Activated T-cell treated with anti-CD3 and anti-CD28 coated beads for 4 hours (primary cell): ENCODE measurements around the gene PMS1.
A peak's percentile ranks its signal among the peaks of the same experiment; 100 is the strongest.
"Not testable (repeated sequence)": the region's sequence is repeated elsewhere in the genome, so short reads cannot be mapped to it uniquely, and the experiment has no call there.

ENCODE experiments used
- DNase-seq: peaks from one replicate; pipeline ENCODE4 v3.0.0-alpha.2; 2020

PMS1 gene

DNA sequence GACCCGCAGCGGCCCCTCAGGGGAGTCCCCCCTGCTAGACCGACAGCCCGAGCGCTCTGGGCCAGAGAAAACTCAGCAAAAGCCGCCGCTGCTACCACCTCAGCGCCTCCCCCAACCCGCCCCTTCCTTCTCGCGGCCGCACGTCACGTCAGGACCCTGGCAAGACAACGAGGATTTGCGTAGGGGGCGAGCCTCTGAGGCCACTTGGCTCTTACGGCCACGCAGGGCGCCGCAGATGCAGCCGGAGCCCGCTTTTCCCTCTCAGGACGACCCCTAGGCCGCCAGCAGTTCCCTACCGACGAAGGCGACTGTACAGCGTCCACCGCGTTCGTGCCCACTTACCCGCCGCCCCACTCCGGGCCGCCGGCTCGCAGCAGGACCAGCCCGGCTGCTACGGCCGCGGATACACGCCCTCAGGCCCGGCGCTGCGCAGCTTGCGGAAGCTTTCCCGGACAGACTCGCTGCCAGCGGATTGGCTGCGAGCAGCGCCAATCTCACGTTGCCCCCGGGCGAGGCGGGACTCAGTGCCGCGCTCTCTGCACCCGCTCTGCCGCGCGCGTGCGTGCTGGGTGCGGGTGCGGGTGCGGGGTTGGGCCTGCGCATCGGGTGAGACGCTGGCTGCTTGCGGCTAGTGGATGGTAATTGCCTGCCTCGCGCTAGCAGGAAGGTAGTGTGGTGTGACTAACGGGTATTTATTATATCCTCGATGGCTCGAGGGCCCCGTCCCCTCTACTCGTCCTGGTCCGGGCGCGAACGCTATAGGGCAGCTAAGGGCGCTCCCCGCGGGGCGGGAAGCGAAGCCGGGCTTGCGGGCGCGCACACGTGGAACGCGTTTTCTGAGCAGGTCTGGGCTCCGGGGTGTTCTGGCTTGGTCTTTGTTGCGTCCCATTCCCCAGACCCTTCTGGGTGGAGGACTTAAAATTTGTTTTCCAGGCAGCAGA, at the start of gene PMS1, which contains the start of gene ORMDL1:
Gene PMS1 (plus strand): TSS at position 524 of the 941 bp plus-strand sequence. CDS start 7,360 bp downstream, outside the sequence.
Gene ORMDL1 (minus strand): TSS at position 413 of the 941 bp plus-strand sequence. CDS start 1,744 bp downstream, outside the sequence.
- DNase-seq: peak; percentile 87

DNA sequence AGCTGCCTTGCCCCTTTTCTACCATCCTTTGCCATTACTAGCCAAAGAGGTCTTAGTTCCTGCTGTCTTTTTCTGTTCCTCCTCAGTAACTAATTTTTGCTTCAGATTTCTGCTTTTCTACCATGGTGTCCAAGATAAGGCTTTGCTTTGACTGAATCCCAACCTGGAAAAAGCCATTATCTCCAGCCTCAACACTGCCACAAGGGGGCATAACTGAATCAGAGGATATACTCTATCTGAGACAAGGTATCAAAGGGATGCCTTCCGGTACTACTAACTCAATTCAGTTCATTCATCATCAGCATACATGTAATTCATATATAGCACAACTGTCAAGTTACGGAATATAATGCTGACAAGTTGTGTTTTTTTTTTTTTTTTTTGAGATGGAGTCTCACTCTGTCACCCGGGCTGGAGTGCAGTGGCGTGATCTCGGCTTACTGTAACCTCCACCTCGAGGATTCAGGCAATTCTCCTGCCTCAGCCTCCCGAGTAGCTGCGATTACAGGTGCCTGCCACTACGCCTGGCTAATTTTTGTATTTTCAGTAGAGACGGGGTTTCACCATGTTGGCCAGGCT, 33.1 kb upstream of the PMS1 start:
- peak; percentile 27 for DNase-seq

DNA sequence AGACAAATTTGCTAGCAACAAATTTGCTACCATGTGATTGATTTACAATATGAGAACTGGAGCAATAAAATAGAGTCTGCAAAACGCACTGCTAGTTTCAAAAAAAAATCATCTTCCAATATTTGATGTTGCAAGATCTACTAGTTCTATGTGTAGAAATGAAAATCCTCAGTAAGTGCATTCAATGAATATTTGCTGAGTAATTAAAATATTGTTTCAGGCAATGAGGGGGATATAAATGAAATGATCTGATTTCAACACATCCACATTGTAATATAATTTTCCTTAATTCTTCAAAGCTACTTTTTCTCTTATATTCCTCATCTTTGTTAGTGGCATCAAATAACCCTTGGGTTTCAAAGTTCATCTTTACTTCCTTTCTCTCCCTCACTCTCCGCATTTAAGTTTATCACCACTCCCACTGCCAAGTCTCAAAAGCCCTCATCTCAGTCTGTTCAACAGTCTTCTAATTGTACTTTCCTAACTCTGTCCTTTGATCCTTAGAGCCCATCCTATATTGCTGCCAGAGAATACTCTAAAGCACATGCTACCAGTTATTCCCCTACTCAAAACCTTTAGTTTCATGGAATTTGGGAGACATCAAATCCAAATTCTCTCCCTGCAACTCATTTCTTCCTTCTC, 27.8 kb upstream of the PMS1 start:
- no peak for DNase-seq

DNA sequence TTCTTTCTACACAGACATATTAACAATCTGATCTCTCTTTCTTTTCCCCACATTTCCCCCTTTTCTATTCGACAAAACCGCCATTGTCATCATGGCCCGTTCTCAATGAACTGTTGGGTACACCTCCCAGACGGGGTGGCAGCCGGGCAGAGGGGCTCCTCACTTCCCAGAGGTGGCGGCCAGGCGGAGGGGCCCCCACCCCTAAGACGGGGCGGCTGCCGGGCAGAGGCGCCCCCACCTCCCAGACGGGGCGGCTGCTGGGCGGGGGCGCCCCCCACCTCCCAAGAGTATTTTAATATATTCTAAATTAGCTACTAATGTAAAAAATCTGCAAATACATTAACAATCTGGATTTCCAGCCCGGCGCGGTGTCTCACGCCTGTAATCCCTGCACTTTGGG, 24.1 kb upstream of the PMS1 start:
- DNase-seq: not testable (repeated sequence)

DNA sequence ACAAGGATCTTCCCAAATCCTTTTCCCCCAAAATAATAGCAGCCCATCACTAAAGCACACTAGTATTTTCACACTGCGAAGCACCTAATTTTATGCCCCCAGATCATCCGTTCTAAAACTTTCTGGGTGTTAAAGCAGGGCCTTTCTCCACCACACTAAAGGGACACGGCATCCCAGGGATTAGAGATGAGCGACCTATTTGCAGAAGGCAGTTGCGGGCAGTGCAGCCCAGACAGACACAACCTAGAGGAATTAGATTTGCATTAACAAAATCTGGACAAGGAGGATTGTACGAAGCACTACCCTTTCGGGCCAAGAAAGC, 22.1 kb upstream of the PMS1 start:
- no peak for DNase-seq

DNA sequence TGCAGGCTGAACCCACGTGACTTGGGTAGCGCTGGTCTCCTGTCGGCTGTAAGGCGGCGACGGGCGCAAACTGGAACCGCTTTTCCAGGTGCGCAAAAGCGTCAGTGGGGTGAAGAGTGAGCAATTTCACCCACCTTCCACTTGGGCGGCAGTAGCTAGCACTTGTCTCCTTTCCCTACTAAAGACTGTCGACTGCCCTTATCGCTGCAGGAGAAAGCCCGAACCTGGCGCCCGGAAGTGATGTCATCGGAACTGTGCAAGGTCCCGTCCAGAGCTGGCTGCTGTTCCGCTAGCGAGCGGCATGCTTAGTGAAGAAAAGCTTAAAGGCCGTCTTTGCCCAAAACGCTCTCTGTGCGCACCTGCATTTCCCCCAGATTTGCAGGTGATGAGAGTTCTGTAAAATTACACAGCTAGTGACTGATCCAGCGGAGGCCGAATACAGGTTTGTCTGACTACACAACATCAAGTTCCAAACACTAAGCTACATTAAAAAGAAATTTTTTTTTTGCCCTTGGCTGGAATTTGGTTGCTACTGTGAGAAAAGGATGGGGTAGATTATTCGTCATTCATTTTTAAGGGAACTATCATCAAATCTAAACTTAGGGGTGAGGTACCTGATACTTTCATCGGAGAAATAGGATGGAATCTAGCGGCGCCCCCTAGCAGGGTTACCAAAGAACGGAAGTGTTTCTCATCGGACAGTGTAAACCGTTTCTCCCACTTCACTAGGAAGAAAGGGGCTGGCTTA, 21.5 kb upstream of the PMS1 start, which contains the start of gene OSGEPL1:
Gene OSGEPL1 (minus strand): TSS at position 242 of the 748 bp plus-strand sequence. CDS start 1,152 bp downstream, outside the sequence.
- DNase-seq: peak; percentile 87

DNA sequence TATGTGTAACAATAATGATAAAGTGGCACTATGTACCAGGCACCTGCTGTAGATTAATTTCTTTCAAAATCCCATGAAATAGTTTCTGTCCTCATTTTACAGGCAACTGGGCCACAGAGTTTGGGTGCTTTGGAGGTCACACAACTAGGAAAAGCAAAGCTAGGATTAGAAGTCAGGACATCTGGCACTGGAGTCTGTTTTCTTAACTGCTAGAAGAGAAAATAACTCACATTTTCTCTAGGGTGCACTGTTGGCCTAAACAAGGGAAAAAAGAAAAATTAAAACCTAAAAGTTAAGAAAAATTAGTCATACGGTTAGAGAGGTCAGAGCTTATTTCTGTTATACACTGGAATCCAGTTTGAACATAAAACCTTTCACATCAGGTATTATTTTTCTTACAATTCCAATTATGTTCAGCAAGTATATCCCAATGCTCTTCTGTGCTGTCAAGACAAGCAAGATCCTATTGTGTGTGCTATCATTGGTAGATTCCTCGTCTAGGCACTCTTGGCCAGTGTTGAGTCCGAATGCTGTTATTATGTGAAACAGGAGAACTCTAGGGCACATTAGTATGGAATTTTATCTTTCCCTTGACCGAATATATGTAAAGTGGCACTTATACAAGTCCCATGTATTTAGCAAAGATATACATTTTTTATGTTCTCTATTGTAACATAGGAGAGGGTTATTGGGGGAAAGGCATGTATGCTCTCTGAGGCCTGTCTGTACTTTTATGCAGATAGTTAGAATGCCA, 20.2 kb upstream of the PMS1 start:
- no peak for DNase-seq

DNA sequence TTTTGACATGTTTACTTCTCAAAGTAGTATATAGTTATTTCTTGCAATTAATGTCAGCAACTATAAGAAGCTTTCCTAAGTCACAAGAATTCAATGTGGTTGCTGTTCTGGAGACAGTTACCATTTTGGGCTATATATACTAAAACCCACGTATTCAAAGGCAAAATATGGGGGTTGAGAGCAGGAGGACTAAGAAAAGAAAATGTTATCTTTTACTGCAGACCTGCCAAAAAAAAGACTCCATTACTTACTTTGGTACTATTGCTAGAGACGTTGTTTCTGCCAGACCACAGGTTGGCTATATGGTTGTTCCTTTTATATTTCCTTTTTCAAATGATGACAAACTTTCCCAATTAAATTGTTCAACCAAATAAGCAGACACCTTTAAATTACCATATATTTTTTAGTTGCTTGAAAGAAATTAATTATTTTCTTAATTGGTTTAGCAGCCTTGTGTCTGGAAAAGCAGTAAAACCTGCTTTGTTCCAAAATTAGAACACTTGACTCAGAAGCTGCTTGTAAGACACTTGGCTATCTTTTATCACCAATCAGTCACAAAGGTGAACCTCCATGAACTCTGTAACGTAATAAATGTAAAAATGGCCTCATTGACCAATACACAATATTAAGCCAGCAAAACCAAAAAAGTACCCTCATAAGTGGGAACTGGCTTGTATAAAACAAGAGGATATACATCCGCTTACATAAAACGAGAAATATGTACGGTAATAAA, 13.5 kb upstream of the PMS1 start:
- no peak for DNase-seq

DNA sequence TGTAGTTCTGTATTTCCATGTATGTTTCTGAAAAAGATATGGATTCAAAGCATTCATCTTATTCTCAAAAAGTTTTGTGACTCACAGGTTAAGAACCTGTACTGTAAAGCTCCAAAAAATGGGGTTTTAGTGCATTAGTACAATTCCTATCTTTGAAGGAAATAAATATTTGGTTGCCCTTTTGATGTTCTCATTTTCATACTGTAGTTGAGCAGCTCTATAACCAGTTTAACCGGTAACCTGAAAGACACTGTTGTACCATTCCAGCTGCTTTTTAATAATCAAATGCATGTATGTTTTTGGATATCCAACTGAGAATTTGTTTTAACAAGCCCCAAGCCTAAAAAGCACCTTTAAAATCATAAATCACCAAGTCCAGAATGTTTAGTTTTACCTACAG, 12.0 kb upstream of the PMS1 start:
- no peak for DNase-seq

DNA sequence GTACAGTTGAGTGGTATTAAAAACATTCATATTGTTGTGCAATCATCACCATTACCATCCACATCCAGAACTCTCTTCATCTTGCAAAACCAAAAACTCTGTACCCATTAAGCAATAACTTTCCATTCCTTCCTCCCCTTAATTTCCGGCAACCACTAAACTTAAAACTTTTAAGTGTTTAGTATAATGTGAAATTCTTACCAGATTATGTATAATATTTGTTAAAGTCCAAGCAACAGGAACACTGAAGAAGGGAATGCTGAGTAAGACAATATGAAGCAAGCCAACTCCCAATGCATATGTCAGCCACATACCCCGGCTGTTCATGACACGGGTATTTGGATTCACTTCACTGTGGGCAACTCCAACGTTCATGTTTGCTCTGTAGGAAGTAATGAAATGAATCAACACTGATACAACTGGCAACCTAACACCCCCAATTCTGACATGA, 2.0 kb upstream of the PMS1 start:
- DNase-seq: no peak

DNA sequence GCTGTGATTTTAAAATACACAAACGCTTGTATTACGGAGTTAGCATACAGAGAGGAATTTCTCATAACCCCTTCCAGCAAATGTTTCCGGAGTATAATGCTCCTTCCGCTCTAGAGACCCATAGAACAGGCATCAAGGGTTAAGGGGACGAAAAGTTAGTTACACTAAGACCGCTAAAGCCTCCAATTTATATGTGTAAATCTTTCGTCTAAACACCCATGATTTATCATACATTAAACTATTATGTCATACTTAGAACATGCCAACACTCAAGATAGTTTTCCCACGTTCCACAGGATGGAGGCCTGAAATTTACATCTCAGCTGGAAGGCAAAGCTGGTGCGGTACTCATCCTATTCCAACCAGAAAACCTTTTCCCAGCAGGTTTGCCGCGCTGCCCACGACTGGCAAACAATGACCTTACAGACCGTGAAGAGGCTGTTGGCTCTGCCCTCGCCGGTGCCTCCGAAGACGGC, 761 bp upstream of the PMS1 start:
- DNase-seq: no peak

DNA sequence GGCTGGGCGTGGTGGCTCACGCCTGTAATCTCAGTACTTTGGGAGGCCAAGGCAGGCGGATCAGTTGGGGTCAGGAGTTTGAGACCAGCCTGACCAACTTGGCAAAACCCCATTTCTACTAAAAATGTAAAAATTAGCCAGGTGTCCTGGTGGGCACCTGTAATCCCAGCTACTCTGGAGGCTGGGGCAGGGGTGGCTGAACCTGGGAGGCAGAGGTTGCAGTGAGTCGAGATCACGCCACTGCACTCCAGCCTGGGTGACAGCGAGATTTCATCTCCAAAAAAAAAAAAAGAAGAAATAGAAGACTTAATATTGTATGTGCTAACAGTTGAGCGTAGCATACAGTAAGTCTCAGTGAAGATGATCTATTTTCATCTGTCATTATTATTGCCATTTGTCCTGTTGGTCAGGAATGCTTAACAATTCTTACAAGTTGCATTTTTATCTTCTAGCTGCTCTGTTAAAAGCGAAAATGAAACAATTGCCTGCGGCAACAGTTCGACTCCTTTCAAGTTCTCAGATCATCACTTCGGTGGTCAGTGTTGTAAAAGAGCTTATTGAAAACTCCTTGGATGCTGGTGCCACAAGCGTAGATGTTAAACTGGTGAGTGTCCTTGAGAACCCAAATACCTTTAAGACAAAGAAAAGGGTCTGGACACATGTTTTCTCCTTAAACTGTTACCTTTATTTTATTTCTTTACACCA, 7.2 kb downstream of the PMS1 start:
- DNase-seq: no peak

DNA sequence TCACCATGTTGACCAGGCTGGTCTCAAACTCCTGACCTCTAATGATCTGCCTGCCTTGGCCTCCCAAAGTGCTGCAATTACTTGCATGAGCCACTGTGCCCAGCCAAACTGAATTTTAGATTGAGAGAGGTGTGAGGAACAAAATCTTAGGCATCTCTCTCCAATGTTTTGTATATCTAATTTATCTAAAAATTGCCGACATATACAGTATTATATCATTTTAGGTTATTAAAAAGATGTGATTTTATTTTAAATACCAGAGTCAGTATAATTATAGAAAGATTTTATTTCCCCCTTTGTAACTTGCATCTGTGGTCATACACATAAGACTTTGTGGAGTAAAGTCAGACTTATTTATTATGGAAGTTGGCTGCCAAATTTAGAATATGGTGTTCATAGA, 10.1 kb downstream of the PMS1 start:
- DNase-seq: no peak

DNA sequence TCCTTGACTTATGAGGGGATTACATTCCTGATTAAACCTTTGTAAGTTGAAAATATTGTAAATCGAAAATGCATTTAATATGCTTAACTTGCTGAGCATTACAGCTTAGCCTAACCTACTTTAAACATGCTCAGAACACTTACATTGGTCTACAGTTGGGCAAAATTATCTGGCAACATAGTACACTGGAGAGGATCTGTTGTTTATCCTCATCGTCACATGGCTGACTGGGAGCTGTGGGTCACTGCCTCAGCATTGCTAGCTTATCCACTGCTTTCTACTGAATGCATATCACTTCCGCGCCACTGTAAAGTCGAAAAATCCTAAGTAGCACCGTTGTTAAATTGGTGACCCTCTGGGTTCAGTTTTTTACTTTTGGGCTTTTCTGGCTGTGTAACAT, 13.7 kb downstream of the PMS1 start:
- DNase-seq: no peak

DNA sequence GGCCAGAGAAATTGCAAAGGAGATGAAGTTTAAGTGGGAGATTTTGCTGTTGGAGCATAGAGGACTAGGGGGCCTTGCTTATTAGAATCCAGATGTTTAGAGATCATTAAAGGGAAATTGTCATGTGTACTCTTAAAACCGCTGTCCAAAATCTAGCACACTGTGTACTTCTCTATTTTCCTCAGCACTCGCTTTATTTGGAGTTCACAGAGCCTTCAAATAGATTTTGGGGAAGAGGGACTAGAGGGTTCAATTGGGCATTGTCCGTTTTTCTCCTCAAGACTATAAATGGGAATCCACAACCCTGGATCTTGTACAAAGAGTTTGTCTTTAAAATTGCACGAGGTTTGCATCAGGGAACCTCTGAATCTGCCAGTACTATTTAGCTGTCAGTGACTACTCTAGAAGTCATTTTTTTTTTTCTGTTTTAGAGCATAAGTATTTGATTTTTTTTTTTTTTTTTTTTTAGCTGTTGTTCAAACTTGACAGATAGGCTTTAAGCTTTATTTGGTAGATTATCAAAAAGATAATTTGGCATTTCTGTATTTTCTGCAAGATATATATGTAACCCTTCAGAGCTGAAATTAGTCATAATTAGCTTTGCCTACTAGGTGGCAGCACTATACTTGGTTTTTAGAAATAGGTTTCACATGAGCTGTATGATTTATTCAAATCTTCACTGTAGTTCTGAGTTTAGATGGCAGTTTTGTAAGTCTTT, 14.2 kb downstream of the PMS1 start:
- no peak for DNase-seq

DNA sequence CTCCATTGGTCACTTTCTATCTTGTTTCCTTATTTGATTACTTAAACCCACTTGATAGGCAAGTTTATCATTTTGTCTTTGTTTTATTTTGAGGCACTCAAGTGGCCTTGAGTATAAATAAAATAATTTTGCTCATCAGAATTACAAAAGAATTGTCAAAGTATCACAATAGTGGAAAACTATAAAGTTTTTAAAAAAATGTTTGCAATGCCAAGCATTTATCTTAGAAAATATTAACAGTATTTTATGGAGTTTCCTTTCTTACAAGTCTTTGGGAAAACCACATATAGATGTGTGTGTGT, 14.7 kb downstream of the PMS1 start:
- DNase-seq: no peak

DNA sequence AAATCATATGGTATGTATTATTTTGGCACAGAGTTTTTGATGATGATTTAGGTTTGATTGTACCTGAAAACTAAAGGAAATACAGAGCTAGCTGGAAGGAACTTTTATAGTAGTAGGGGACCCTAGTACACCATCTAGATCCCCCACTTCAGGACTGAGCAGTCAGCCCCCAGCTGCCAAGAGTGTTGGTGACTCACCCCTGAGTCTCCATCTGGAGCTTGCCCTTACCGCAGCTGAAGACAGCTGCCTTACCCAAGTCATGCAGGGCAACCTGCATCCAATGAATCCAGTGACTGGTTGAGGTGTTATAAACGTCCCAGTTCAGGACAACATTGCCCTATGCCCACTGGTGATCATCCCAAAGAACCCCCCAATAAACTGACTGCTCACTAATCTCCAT, 15.3 kb downstream of the PMS1 start:
- DNase-seq: no peak

DNA sequence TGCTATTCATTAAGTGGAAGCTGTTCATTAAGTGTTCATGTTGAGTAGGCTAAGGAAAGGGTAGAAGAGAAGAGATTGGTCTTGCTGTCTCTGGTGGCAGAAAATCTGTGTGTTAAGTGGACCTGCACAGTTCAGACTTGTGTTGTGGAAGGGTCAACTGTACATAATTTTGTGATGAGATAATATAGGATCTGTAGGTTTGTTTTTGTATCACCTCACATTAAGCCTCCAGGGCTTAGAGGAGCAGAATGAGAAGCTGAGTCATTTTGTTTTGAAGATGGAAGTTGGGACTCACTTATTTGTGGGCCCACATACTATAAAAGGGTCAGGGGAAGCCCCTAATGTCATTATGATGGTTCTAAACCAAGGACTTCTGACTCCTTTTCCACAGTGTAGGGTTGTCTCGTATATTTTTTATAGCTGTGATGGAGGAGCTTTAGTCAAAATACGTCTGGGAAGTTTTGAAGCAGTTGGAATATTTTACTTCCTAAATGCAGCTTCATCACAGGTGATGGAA, 18.2 kb downstream of the PMS1 start:
- DNase-seq: no peak

DNA sequence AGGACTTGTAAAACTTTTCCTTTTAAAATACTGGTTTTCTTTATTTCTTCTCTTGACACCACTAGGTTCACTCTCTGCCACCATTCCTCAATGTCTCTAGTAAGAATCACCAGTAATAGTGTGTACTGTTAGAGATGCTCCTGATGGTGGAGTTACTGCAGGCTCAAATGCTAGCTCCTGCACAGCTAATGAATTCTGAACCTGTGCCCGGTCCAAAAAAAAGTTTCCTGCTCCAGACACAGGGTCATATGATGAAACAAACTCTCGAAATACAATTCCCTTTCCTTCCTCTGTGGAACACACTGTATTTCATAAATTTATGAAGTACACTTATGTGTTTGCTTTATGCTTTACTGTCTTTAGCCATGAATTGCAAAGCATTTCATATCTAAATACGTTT, 19.2 kb downstream of the PMS1 start:
- DNase-seq: no peak
